H1 (cell line): ENCODE results near the gene VPS51. TPM values are rescaled to one million over a fixed set of nuclear protein-coding genes. Genes with fewer than 3 reads are reported as not detected.

Experiments
- CTCF ChIA-PET: fragments of 300-600 bp; sonication (Branson Sonifier 250); formaldehyde crosslinking; loops from one replicate; lab custom pipeline; 2021; ENCODE audit not compliant: partially characterized antibody; lab: Charles Lee
- POLR2A ChIA-PET: fragments of 300-600 bp; sonication (Branson Sonifier 250); formaldehyde crosslinking; loops from one replicate; lab custom pipeline; 2021; ENCODE audit warnings: inconsistent platforms; ENCODE audit not compliant: partially characterized antibody; lab: Charles Lee
- DNase-seq, 2 experiments: peaks; one replicate each; pipeline versions ENCODE4 v3.0.0 to v3.0.0-alpha.2; 2010 to 2022; ENCODE audit warnings: low spot score in 2 of 2, low read depth in 1 of 2, mixed read lengths in 1 of 2
- FAIRE-seq: peaks from 2 replicates; lab custom pipeline; 2011; peaks lifted over from hg19 to GRCh38; lab: Jason Lieb, UNC
- H2AFZ ChIP-seq: 2 replicates; pipeline ENCODE4 v1.8.1; 2012; ENCODE audit warnings: low read length, inconsistent platforms
- H2AK5ac ChIP-seq: 2 replicates; pipeline ENCODE4 v1.6.1; 2013; ENCODE audit warnings: low read depth, low read length
- H2BK120ac ChIP-seq: replicated peaks from 2 replicates; pipeline ENCODE3; 2013; ENCODE audit warnings: low read depth, low read length, inconsistent platforms
- H2BK12ac ChIP-seq: 2 replicates; pipeline ENCODE4 v1.6.1; 2013; ENCODE audit warnings: low read depth, low read length
- H2BK15ac ChIP-seq: 2 replicates; pipeline ENCODE4 v1.6.1; 2013; ENCODE audit warnings: low read length
- H2BK20ac ChIP-seq: 2 replicates; pipeline ENCODE4 v1.6.1; 2013; ENCODE audit warnings: low read length
- H2BK5ac ChIP-seq: 2 replicates; pipeline ENCODE4 v1.6.1; 2013; ENCODE audit warnings: low read depth, low read length
- H3K14ac ChIP-seq: 2 replicates; pipeline ENCODE4 v1.6.1; 2013; ENCODE audit warnings: inconsistent platforms; ENCODE audit not compliant: insufficient read length
- H3K18ac ChIP-seq: 2 replicates; pipeline ENCODE4 v1.6.1; 2013; ENCODE audit warnings: low read length; ENCODE audit errors: extremely low read depth
- H3K23ac ChIP-seq: 2 replicates; pipeline ENCODE4 v1.6.1; 2013; ENCODE audit warnings: inconsistent platforms; ENCODE audit not compliant: insufficient read length
- H3K23me2 ChIP-seq: 2 replicates; pipeline ENCODE4 v1.6.1; 2013; ENCODE audit warnings: low read depth, low read length
- H3K27ac ChIP-seq: 2 replicates; pipeline ENCODE4 v1.6.1; 2011; ENCODE audit warnings: low read depth, low read length, inconsistent platforms
- H3K27me3 ChIP-seq, 4 experiments: replicated peaks in 1 of 4; 1 replicate in 1 of 4; 2 replicates in 3 of 4; pipeline versions ENCODE4 v1.6.1 to v1.8.1; 2011 to 2013; ENCODE audit warnings: low read length in 3 of 4, mild to moderate bottlenecking in 3 of 4, inconsistent platforms in 2 of 4, mixed read lengths in 2 of 4, moderate library complexity in 1 of 4; ENCODE audit not compliant: control insufficient read depth in 3 of 4, insufficient read depth in 3 of 4; ENCODE audit errors: extremely low read depth in 1 of 4
- H3K36me3 ChIP-seq, 4 experiments: 2 replicates each; pipeline versions ENCODE4 v1.6.1 to v1.8.1; 2011 to 2013; ENCODE audit warnings: mild to moderate bottlenecking in 4 of 4, low read length in 3 of 4, moderate library complexity in 2 of 4, control low read depth in 1 of 4, inconsistent platforms in 1 of 4; ENCODE audit not compliant: insufficient read depth in 4 of 4, control insufficient read depth in 2 of 4
- H3K4ac ChIP-seq: replicated peaks from 2 replicates; pipeline ENCODE3; 2013; ENCODE audit warnings: low read length, low read depth, mixed read lengths, inconsistent platforms; ENCODE audit not compliant: insufficient read length
- H3K4me1 ChIP-seq, 4 experiments: replicated peaks in 1 of 4; 1 replicate in 1 of 4; 2 replicates in 3 of 4; pipeline versions ENCODE4 v1.6.1 to v1.8.1; 2011 to 2013; ENCODE audit warnings: low read length in 3 of 4, inconsistent platforms in 2 of 4, mixed read lengths in 1 of 4; ENCODE audit not compliant: insufficient read depth in 4 of 4, control insufficient read depth in 3 of 4
- H3K4me2 ChIP-seq, 2 experiments: 2 replicates each; pipeline versions ENCODE4 v1.6.1 to v1.8.1; 2011 to 2013; ENCODE audit warnings: low read depth in 2 of 2, low read length in 2 of 2, control low read depth in 1 of 2, inconsistent platforms in 1 of 2, mild to moderate bottlenecking in 1 of 2; ENCODE audit not compliant: insufficient read depth in 1 of 2
- H3K4me3 ChIP-seq, 4 experiments: fragments of 200-600, 300-600 bp in 1 of 4; sonication (generic), shearing (Covaris generic), sonication (Bioruptor Twin) in 1 of 4; 2 replicates each; pipeline versions ENCODE4 v1.5.1 to v1.8.1; 2011 to 2016; ENCODE audit warnings: low read length in 4 of 4, low read depth in 3 of 4, control low read depth in 2 of 4, inconsistent platforms in 2 of 4, mild to moderate bottlenecking in 2 of 4, mixed read lengths in 1 of 4, moderate library complexity in 1 of 4; ENCODE audit not compliant: insufficient read depth in 2 of 4; ENCODE audit errors: extremely low read depth in 1 of 4
- H3K56ac ChIP-seq: replicated peaks from 2 replicates; pipeline ENCODE3; 2013; ENCODE audit warnings: low read depth, mild to moderate bottlenecking, mixed read lengths, low read length, inconsistent platforms; ENCODE audit not compliant: insufficient read length
- H3K79me1 ChIP-seq: 2 replicates; pipeline ENCODE4 v1.6.1; 2013; ENCODE audit warnings: low read depth, low read length, control low read depth
- H3K79me2 ChIP-seq, 2 experiments: 2 replicates each; pipeline versions ENCODE4 v1.6.1 to v1.8.1; 2012 to 2013; ENCODE audit warnings: low read length in 2 of 2, mild to moderate bottlenecking in 2 of 2, inconsistent platforms in 1 of 2; ENCODE audit not compliant: insufficient read depth in 2 of 2, control insufficient read depth in 1 of 2
- H3K9ac ChIP-seq, 4 experiments: replicated peaks in 1 of 4; 1 replicate in 1 of 4; 2 replicates in 3 of 4; pipeline versions ENCODE4 v1.6.1 to v1.8.1; 2011 to 2013; ENCODE audit warnings: low read depth in 3 of 4, low read length in 3 of 4, control low read depth in 2 of 4, mild to moderate bottlenecking in 2 of 4, moderate library complexity in 2 of 4, inconsistent platforms in 1 of 4; ENCODE audit errors: extremely low read depth in 1 of 4
- H3K9me3 ChIP-seq, 2 experiments: 2 replicates each; pipeline versions ENCODE4 v1.6.1 to v1.8.1; 2012 to 2013; ENCODE audit warnings: mild to moderate bottlenecking in 2 of 2, moderate library complexity in 2 of 2, control low read depth in 1 of 2, inconsistent platforms in 1 of 2, low read depth in 1 of 2, low read length in 1 of 2, mixed read lengths in 1 of 2; ENCODE audit not compliant: insufficient read depth in 2 of 2
- H4K20me1 ChIP-seq, 2 experiments: replicated peaks in 1 of 2; 2 replicates each; pipeline versions ENCODE3 to v1.8.1; 2011 to 2013; ENCODE audit warnings: inconsistent platforms in 2 of 2, low read length in 2 of 2, mild to moderate bottlenecking in 1 of 2; ENCODE audit not compliant: insufficient read depth in 2 of 2, control insufficient read depth in 1 of 2
- H4K5ac ChIP-seq: 2 replicates; pipeline ENCODE4 v1.6.1; 2013; ENCODE audit warnings: low read length, low read depth, mixed read lengths, inconsistent platforms; ENCODE audit not compliant: insufficient read length
- H4K8ac ChIP-seq: 2 replicates; pipeline ENCODE4 v1.8.0; 2013; ENCODE audit warnings: mild to moderate bottlenecking, moderate library complexity, low read length, inconsistent platforms; ENCODE audit not compliant: insufficient read depth; ENCODE audit errors: extremely low read depth
- H4K91ac ChIP-seq: replicated peaks from 2 replicates; pipeline ENCODE3; 2013; ENCODE audit warnings: low read length, mixed read lengths, inconsistent platforms; ENCODE audit not compliant: insufficient read length
- EGR1 ChIP-seq: IDR thresholded peaks from 2 replicates; pipeline ENCODE4 v1.6.1; 2011; ENCODE audit warnings: low read depth, low read length, borderline replicate concordance
- EP300 ChIP-seq, 2 experiments: IDR thresholded peaks; 1 replicate in 1 of 2; 2 replicates in 1 of 2; pipeline ENCODE4 v1.6.1; 2011 to 2012; ENCODE audit warnings: low read depth in 2 of 2, low read length in 2 of 2, mild to moderate bottlenecking in 2 of 2, borderline replicate concordance in 1 of 2, inconsistent platforms in 1 of 2, moderate library complexity in 1 of 2
- GABPA ChIP-seq: IDR thresholded peaks from 2 replicates; pipeline ENCODE4 v1.6.1; 2011; ENCODE audit warnings: mild to moderate bottlenecking, low read length, moderate library complexity, borderline replicate concordance; ENCODE audit not compliant: insufficient read depth
- NANOG ChIP-seq: IDR thresholded peaks from 2 replicates; pipeline ENCODE4 v1.6.1; 2011; ENCODE audit warnings: low read length, low read depth, mild to moderate bottlenecking, inconsistent platforms; ENCODE audit not compliant: insufficient read depth, poor library complexity, severe bottlenecking
- PHF8 ChIP-seq: fragments of 200-600 bp; sonication (generic); conservative IDR thresholded peaks from 2 replicates; pipeline ENCODE4 v1.7.1; 2012; ENCODE audit warnings: low read depth, mild to moderate bottlenecking, inconsistent platforms, low read length, moderate library complexity
- RAD21 ChIP-seq, 2 experiments: IDR thresholded peaks in 1 of 2; conservative IDR thresholded peaks in 1 of 2; 2 replicates each; pipeline ENCODE4 v1.6.1; 2011; ENCODE audit warnings: low read depth in 2 of 2, low read length in 2 of 2, improper control_type of control experiment in 1 of 2, inconsistent platforms in 1 of 2, mild to moderate bottlenecking in 1 of 2, moderate library complexity in 1 of 2
- SP4 ChIP-seq: IDR thresholded peaks from 2 replicates; pipeline ENCODE4 v1.6.1; 2012; ENCODE audit warnings: low read length, inconsistent platforms
- YY1 ChIP-seq: IDR thresholded peaks from 2 replicates; pipeline ENCODE4 v1.6.1; 2011; ENCODE audit warnings: low read depth, mild to moderate bottlenecking, low read length
- WGBS, 2 experiments: shearing (Covaris generic) in 1 of 2; methylation state at CpG; one replicate each; pipeline versions ENCODE4 v1.1.6 to v1.1.7; 2013 to 2015; ENCODE audit warnings: low lambda C conversion rate in 2 of 2, mixed read lengths in 2 of 2, inconsistent platforms in 1 of 2, low coverage in 1 of 2, missing lambda C conversion rate in 1 of 2; ENCODE audit not compliant: insufficient replicate concordance in 2 of 2, insufficient coverage in 1 of 2, insufficient read length in 1 of 2; ENCODE audit errors: extremely low coverage in 1 of 2, missing lambda C conversion rate in 1 of 2; 5-methylcytosine and 5-hydroxymethylcytosine counted together
- polyA plus RNA-seq, 7 experiments: library from polyadenylated mRNA; depleted of rRNA in 3 of 7; stranded (reverse) in 5 of 7; unstranded in 2 of 7; fragments of >200 nt in 5 of 7; fragments of 200-250 nt in 2 of 7; gene quantifications; 1 replicate in 5 of 7; 2 replicates in 1 of 7; 4 replicates in 1 of 7; pipeline versions ENCODE4 v1.2.1 to v1.2.3, GENCODE V29; 2011 to 2013; ENCODE audit warnings: missing spikeins in 2 of 7, mixed read lengths in 2 of 7
- total RNA-seq: library from RNA; stranded (reverse); fragmentation: NEBNext Ultra II Directional; extraction: Animal tissue kit (Norgen Biotek cat#: 25700); gene quantifications from 2 replicates; pipeline ENCODE4 v1.2.1, GENCODE V29; 2021
- TF ChIP-seq, protein P1 (sequence below): IDR thresholded peaks from 2 replicates; pipeline ENCODE4 v1.6.1; 2012; ENCODE audit warnings: low read length, inconsistent platforms

The VPS51 gene
- total and polyA plus RNA-seq, 2 of the 8 experiments (the other 6 are each of a cell fraction or from before 2014, with no cell fraction given), result 97.4 to 142 TPM

DNA sequence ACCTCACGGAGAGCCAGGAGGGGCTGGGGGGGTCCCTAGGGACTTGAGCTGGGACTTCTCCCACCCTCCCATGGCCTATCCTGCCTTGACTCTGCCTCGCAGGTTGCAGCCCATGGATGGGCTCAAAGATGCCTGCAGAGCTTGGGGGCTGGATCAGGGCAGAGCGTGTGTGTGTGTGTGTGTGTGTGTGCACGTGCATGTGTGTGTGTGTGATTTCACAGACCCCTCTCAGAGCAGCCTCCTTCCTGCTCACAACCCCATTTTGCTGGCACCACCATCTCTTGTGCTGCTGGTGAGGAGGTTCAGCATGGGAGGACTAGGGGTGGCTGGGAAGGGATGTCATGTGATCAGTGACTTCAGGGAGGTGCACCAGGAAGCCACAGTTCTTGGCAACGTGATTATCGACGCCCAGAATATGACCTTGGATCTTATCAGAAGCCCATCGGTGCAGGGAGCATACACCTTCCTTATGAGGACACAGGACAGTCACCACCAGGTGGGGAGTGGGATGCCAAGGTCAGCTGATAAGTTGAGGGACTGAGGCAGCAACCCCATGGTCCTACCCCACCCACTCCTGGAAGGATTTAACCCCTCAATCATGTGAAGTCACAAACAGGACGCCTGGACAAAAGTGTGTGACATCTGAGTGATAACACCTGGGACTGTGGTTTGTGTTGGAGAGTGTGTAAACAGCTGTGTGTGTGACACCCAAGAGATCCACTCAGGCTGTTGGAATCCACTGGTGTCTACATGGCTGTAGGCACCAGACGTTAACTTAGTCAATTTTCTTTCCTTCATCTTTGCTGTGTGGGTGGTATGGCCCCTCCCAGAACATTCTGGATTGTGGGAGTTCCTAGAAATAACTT lies 35.8 kb upstream of the VPS51 start:
- Histone ChIP-seq H3K4ac (no peak overlapping the region), H3K4me2 (no peak overlapping the region), H2BK20ac (no peak overlapping the region), H3K14ac (no peak overlapping the region), H3K9me3 (no peaks in the 10 kb centered on the region), H3K4me3 (no peak overlapping the region), H3K23me2 (no peaks in the 10 kb centered on the region), H3K79me2 (no peaks in the 10 kb centered on the region), H3K27me3 (no peaks in the 10 kb centered on the region; a peak in 1 of 7 replicates), H3K27ac (no peak overlapping the region), H3K36me3 (no peaks in the 10 kb centered on the region), H2AFZ (no peak overlapping the region), H4K8ac (no peak overlapping the region), H2BK5ac (no peak overlapping the region), H4K91ac (no peak overlapping the region), H2BK12ac (0 out of 2 replicates have a peak overlapping the region, but pooled peaks have one; percentile 5), H4K5ac (no peak overlapping the region), H2AK5ac (no peak overlapping the region), H3K9ac (no peak overlapping the region), H3K23ac (no peak overlapping the region), H3K18ac (no peak overlapping the region), H3K79me1 (no peaks in the 10 kb centered on the region), H4K20me1 (no peaks in the 10 kb centered on the region), H2BK120ac (no peak overlapping the region), H2BK15ac (no peak overlapping the region), H3K4me1 (no peaks in the 10 kb centered on the region), H3K56ac (no peak overlapping the region)
- DNase-seq (no peak), FAIRE-seq (no peak)
- POLR2A ChIA-PET, result interaction anchor here (0.6 kb wide), 1 partner anchor 14 kb away, joined by 3 read pairs; no protein-coding TSS in a partner anchor
- 87% methylated on average over 10 of the region's 10 CpGs; no CpG with 5 or more reads in 1 of the 2 experiments for WGBS, 2 experiments
- CTCF ChIA-PET, result interaction anchor here (0.6 to 4.2 kb wide), 6 partner anchors 14 to 1202 kb away, joined by 3 to 28 read pairs (median 4); partner anchors contain the start of genes ARL2 and TM7SF2
- TF ChIP-seq, protein P1, sequence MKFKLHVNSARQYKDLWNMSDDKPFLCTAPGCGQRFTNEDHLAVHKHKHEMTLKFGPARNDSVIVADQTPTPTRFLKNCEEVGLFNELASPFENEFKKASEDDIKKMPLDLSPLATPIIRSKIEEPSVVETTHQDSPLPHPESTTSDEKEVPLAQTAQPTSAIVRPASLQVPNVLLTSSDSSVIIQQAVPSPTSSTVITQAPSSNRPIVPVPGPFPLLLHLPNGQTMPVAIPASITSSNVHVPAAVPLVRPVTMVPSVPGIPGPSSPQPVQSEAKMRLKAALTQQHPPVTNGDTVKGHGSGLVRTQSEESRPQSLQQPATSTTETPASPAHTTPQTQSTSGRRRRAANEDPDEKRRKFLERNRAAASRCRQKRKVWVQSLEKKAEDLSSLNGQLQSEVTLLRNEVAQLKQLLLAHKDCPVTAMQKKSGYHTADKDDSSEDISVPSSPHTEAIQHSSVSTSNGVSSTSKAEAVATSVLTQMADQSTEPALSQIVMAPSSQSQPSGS, result no peak
- no peak for TF ChIP-seq RAD21 (IDR thresholded peaks at IDR 0.05 in 1 of 2, conservative IDR thresholded peaks at IDR 0.05 in 1 of 2; ENCODE audit: low read depth in 2 of 2, low read length in 2 of 2)
- TF ChIP-seq EP300 (IDR thresholded peaks at IDR 0.05; ENCODE audit: borderline replicate concordance in 1 of 2, low read depth in 2 of 2, low read length in 2 of 2), result no peak
- TF ChIP-seq NANOG, result no peak
- no peak for TF ChIP-seq YY1
- no peak for TF ChIP-seq EGR1
- no peak for TF ChIP-seq PHF8
- TF ChIP-seq SP4, result no peak
- no peak for TF ChIP-seq GABPA
